Right ventricle myocardium inferior (tissue), 1 donor: ENCODE results near the gene FAF1. TPM values are rescaled to one million over a fixed set of nuclear protein-coding genes. Genes with fewer than 3 reads are reported as not detected.
"Not testable (repeated sequence)": the region's sequence is repeated elsewhere in the genome, so short reads cannot be mapped to it uniquely, and the experiment has no call there.

ENCODE experiments used
- ATAC-seq: fragments of 200-7000 bp; cut with Tn5 transposase; one replicate; pipeline ENCODE4 v1.9.1; 2020; ENCODE audit warnings: mild to moderate bottlenecking, moderate library complexity
- DNase-seq: peaks from one replicate; pipeline ENCODE4 v3.0.0; 2021; ENCODE audit errors: missing footprints
- intact Hi-C: fragments of 100-400 bp; cut with DNase I; formaldehyde crosslinking; loops from one replicate; pipeline ENCODE4 v1.11.0; 2022
- total RNA-seq: library from RNA; stranded (reverse); fragmentation: NEBNext Ultra II Directional; extraction: Animal tissue kit (Norgen Biotek cat#: 25700); gene quantifications from one replicate; pipeline ENCODE4 v1.2.1, GENCODE V29; 2021
- donor health status: DM: no; HTN: yes; CAD: no; lungs with severe emphysema.

The FAF1 gene
- total RNA-seq, 1 donor from 2014 or later, result 80.4 TPM

GRCh38 chr1:50930965-50931737 lies 28.9 kb downstream of the FAF1 start:
- intact Hi-C loops, result no loop called here
- ATAC-seq (no peak), DNase-seq (no peak)

- intact Hi-C loops, result no loop called here
- ATAC-seq, result no peak
- DNase-seq, result no peak
Measured at GRCh38 chr1:50930193-50930592, 29.9 kb downstream of the FAF1 start.

GRCh38 chr1:50929376-50929958 lies 30.6 kb downstream of the FAF1 start:
- no peak for DNase-seq
- intact Hi-C loops, result no loop called here
- no peak for ATAC-seq

- intact Hi-C loops, result no loop called here
- ATAC-seq, result no peak
- DNase-seq, result no peak
Measured at GRCh38 chr1:50923564-50923963, 36.5 kb downstream of the FAF1 start.

- DNase-seq (no peak), ATAC-seq (no peak)
- intact Hi-C loops, result no loop called here
Measured at GRCh38 chr1:50921029-50921428, 39.0 kb downstream of the FAF1 start.

GRCh38 chr1:50920409-50920808 lies 39.7 kb downstream of the FAF1 start:
- ATAC-seq, result no peak

GRCh38 chr1:50917138-50918137 lies 42.6 kb downstream of the FAF1 start:
- intact Hi-C loops, result no loop called here
- ATAC-seq (no peak), DNase-seq (no peak)

More at GRCh38 chr1:50920409-50920808, 39.7 kb downstream of the FAF1 start:
- DNase-seq, result no peak
- intact Hi-C loops, result no loop called here

GRCh38 chr1:50915621-50916020 lies 44.4 kb downstream of the FAF1 start:
- DNase-seq (no peak), ATAC-seq (no peak)
- intact Hi-C loops, result no loop called here

GRCh38 chr1:50913954-50914353 lies 46.1 kb downstream of the FAF1 start:
- intact Hi-C loops, result no loop called here
- DNase-seq, result no peak
- no peak for ATAC-seq

GRCh38 chr1:50910356-50910755 lies 49.7 kb downstream of the FAF1 start:
- intact Hi-C loops, DNase-seq, ATAC-seq: not testable (repeated sequence)

- ATAC-seq, DNase-seq, intact Hi-C loops: not testable (repeated sequence)
Measured at GRCh38 chr1:50907610-50908009, 52.5 kb downstream of the FAF1 start.

GRCh38 chr1:50906050-50906449 lies 54.0 kb downstream of the FAF1 start:
- DNase-seq, ATAC-seq, intact Hi-C loops: not testable (repeated sequence)

GRCh38 chr1:50902419-50902818 lies 57.6 kb downstream of the FAF1 start:
- intact Hi-C loops, result no loop called here
- DNase-seq, result no peak
- ATAC-seq, result no peak

- intact Hi-C loops, result no loop called here
- ATAC-seq (no peak), DNase-seq (no peak)
Measured at GRCh38 chr1:50901872-50902271, 58.2 kb downstream of the FAF1 start.

- no peak for DNase-seq
- ATAC-seq, result no peak
- intact Hi-C loops, result no loop called here
Measured at GRCh38 chr1:50898773-50899172, 61.3 kb downstream of the FAF1 start.

- DNase-seq (no peak), ATAC-seq (no peak)
- intact Hi-C loops, result no loop called here
Measured at GRCh38 chr1:50894340-50894739, 65.7 kb downstream of the FAF1 start.

GRCh38 chr1:50893466-50893865 lies 66.6 kb downstream of the FAF1 start:
- ATAC-seq (no peak), DNase-seq (no peak)
- intact Hi-C loops, result no loop called here

GRCh38 chr1:50887555-50887954 lies 72.5 kb downstream of the FAF1 start:
- intact Hi-C loops, ATAC-seq, DNase-seq: not testable (repeated sequence)

- intact Hi-C loops, result no loop called here
- DNase-seq (no peak), ATAC-seq (no peak)
Measured at GRCh38 chr1:50880373-50880772, 79.7 kb downstream of the FAF1 start.
